GM19351 (cell line): Measurements from ENCODE around the gene HSPA2.

ENCODE experiments used
- ATAC-seq: cut with Tn5 transposase; IDR thresholded peaks from one replicate; pipeline ENCODE4 v1.9.1; 2021; ENCODE audit warnings: mild to moderate bottlenecking, moderate library complexity; ENCODE audit not compliant: unreplicated experiment

HSPA2 gene

GRCh38 chr14:64540208-64541202 is at the start of gene HSPA2:
TSS of gene HSPA2 (plus strand) at chr14:64540741. CDS start at chr14:64540850, 109 bp downstream.
- peak; percentile 95 for ATAC-seq

DNA sequence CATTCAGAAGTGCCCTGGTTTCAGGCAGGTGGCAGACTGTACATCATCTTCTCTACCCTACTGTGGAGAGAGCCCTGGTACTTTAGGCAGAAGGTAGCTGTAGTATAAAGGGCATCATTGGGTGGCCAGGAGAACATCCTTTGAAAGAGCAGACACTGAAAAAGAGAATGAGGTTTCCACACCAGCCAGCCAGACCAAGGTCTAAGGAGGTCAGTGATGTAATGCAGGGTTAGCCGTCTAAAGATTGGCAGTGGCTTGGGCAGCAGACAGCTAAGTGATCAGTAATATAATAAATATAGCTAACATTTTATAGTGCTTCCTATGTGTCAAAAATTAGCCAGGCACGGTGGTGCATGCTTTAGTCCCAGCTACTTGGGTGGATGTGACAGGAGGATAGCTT is 48.9 kb upstream of the HSPA2 start:
- ATAC-seq, result no peak

DNA sequence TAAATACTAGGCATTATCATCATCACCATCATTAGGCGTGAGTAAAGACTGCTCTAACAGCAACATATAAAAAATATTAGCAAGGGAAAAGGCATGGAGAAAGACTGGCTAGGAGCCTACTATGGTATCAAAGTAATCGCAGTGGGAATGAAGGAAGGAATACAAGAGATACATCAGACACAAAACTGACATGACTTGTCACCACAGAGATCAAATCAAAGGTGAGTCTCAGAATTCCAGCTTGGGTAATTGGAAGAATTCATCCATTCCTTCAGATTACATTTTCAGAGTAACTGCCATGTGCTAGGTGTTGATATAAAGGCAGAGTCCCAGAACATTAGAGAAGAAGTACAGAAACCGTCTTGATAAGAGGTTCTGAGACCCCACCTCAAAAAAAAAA is 47.1 kb upstream of the HSPA2 start:
- no peak for ATAC-seq

DNA sequence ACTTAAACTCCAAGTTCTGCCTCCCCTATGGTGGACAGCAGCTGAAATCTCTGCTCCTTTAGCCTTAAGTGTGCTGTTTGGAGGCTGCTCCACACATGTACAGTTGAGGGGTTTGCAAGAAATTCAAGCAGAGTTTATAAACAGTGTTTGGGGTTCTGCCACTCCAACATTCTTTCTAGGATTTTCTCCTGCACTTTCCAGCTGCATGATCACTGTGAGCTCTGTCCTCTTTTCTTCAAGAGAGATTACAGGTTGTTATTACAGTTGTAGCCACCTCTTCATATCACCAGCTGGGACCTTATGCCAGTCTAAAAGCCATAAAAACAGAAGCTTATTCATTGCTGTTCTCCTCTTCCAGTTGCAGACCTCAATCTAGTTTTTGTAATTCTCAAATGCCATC is 45.3 kb upstream of the HSPA2 start:
- no peak for ATAC-seq

- ATAC-seq, result no peak
Observed at GRCh38 chr14:64496764-64497163, 43.8 kb upstream of the HSPA2 start.

DNA sequence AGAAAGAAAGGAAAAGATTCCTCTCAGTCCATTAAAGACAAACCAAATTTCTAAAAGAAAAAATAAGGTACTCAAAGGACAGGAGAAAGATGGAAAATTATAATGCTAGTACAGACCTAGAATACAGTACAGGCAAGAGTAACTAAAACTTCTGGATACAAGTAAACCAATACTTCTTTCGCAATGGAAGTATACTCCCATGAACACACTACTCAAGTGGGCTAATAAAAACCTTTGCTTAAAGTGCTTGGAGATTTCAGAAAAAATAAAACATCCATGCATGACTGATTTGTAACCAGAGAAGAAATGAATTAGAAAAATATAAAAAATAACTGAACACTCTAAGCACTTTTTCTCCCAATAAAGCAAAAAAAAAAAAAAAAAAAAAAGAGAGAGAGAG is 40.5 kb upstream of the HSPA2 start:
- no peak for ATAC-seq

GRCh38 chr14:64501411-64502171 is 39.0 kb upstream of the HSPA2 start:
- no peak for ATAC-seq

DNA sequence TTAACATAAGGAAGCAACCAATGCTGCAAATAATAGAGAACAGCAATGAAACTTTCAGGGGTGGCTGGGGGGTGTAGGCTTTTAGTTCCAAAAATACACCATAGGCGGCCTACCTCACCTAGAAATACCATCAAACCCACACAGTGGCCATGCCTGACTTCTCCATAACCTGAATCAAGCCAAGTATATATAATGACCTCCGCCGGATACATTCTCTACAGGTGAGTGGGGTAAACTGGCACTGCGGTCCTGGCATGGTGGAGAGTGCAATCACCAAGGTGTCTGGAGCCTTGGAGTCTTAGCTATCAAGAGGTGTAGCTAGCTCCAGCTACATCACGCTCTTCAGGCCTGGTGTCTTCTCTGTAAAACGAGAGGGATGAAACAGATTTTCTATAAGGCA is 38.1 kb upstream of the HSPA2 start:
- ATAC-seq, result no peak

- no peak for ATAC-seq
Observed at GRCh38 chr14:64502887-64503433, 37.6 kb upstream of the HSPA2 start.

DNA sequence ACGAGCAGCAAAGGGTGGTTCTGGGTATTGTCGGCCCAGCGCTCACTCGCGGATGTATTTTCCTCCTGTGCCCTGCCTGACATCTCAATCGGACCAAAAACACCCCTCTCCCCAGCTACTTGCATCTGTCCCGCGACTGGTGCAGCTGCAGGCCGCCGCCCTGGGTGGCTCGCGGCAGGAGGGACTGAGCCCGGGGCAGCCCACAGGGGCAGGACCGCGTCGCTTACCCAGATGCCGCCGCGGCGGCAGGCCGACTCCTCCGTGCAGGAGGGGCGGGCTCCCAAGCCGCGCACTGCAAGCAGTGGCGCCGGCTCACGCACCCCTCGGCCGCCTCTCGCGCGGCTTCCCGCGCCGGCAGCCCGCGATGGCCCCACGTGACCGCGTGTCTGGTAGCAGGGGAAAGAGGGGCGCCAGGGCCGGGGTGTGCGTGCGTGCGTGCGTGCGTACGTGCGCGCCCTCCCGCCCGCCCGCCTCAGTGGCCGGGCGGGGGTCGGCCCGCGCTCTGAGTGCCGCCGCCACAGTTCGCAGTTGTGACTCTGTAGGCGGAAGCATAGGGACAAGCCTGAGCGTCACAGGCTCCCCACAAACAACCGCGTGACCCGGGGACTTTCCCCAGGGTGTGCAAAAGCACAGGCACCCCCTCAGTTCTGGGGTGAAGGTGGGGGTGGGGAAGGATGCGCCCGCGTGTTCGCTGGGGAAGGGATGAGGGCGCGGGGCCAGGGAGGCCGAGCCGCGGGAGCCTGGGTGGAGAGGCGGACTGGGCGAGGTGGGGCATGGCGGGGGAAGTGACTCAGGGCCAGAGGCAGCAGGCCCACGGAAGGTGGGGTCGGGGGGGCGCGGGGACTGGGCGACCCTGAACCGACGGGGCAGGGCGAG is 36.9 kb upstream of the HSPA2 start, which contains the start of gene ZBTB25:
Gene ZBTB25 (minus strand): TSS at position 405 of the 876 bp plus-strand sequence. CDS start 13,305 bp downstream, outside the sequence.
- ATAC-seq, result peak; percentile 57

DNA sequence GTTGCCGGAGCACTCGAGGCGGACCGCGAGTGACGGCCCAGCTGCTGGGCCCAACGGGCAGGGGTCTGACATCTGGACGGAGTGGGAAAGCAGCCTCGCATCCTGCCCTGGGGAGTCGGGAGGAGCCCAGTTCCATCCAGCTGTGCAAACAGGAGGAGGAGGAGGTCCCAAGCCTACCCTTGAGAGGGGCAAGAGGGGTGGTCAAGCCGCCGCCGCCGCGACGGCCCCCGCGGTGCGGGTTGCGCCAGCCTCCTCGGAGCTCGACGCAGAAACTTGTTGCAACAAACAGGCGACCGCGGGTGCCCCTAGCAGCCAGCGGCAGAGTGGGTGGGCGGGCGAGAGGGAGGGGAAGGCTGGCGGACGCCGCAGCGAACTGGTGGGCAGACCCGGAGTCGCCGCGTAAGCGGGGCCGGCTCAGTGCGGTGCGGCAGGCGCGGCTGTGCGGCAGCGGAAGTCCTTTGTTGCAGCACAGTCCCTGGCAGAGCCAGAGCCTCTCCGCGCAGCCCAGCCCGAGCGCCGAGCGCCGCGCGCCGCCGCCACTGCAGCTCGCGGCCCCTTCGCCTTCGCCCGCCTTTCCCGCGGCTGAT is 36.1 kb upstream of the HSPA2 start, which contains the start of gene ZBTB1:
Gene ZBTB1 (plus strand): TSS at position 461 of the 587 bp plus-strand sequence. CDS start 16,735 bp downstream, outside the sequence.
- ATAC-seq, result peak; percentile 18

GRCh38 chr14:64504897-64505794 is 35.4 kb upstream of the HSPA2 start:
- ATAC-seq, result peak; percentile 17

DNA sequence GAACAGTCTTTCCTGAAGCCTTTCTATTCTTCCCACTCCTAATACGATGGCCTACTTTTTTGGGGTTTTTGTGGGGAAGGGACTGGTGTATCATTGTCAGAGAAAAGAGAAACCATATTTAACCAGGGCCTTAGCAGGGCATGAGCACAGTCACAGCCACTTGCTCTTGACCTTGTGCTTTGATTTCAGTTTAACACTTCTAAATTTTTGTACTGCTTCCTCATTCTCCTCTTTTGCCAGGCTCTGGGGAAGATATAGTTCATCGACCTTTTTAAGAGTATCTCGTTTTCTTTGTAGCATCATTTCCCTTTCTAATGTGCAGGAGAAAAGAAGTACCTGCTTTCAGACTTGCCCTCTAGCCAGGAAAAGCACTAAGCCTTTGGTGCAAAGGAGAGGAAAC is 33.8 kb upstream of the HSPA2 start:
- ATAC-seq, result no peak

GRCh38 chr14:64507376-64508156 is 33.0 kb upstream of the HSPA2 start:
- no peak for ATAC-seq

GRCh38 chr14:64508215-64508776 is 32.2 kb upstream of the HSPA2 start:
- ATAC-seq, result no peak

DNA sequence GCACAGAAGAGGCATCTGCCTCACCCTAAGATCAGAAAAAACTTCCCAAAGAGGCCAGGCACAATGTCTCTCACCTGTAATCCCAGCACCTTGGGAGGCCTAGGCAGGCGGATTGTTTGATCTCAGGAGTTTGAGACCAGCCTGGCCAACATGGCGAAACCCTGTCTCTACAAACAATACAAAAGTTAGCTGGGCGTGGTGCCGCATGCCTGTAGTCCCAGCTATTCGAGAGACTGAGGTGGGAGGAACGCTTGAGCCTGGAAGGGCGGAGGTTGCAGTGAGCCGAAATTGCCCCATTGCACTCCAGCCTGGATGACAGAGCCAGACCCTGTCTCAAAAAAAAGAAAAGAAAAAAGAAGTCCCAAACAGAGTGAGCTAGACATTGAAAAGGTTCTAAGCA is 31.5 kb upstream of the HSPA2 start:
- ATAC-seq, result no peak

- no peak for ATAC-seq
Observed at GRCh38 chr14:64510825-64511671, 29.5 kb upstream of the HSPA2 start.
